ENCODE measurements around the gene FAR2. TPM values are rescaled to one million over a fixed set of nuclear protein-coding genes. Genes with fewer than 3 reads are reported as not detected.
"Not testable (repeated sequence)": the region's sequence is repeated elsewhere in the genome, so short reads cannot be mapped to it uniquely, and the experiment has no call there.

Gene FAR2
- total RNA-seq, 1 donor from 2014 or later = 3.4 TPM

DNA sequence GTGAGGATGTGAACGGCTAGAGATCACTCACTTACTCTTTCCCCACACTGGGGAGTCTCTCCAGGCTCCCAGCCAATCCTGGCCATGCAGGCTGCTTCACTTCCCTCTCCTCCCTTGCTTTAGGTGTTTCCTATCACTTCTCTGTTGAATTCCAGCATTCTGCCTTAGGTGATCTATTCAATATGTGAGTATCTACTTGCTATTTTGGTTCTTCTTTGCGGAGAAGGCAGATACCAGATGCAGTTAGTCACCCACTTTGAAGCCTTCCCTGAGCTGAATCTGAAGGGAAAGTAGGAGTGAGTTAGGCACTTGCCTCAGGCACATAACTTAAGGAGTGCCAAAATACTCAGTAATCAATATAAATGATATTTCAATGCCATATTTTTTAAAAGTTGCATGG is 36.0 kb upstream of the FAR2 start:
- TF ChIP-seq, protein P1, sequence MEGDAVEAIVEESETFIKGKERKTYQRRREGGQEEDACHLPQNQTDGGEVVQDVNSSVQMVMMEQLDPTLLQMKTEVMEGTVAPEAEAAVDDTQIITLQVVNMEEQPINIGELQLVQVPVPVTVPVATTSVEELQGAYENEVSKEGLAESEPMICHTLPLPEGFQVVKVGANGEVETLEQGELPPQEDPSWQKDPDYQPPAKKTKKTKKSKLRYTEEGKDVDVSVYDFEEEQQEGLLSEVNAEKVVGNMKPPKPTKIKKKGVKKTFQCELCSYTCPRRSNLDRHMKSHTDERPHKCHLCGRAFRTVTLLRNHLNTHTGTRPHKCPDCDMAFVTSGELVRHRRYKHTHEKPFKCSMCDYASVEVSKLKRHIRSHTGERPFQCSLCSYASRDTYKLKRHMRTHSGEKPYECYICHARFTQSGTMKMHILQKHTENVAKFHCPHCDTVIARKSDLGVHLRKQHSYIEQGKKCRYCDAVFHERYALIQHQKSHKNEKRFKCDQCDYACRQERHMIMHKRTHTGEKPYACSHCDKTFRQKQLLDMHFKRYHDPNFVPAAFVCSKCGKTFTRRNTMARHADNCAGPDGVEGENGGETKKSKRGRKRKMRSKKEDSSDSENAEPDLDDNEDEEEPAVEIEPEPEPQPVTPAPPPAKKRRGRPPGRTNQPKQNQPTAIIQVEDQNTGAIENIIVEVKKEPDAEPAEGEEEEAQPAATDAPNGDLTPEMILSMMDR (IDR thresholded peaks at IDR 0.05; ENCODE audit: borderline replicate concordance) = no peak

DNA sequence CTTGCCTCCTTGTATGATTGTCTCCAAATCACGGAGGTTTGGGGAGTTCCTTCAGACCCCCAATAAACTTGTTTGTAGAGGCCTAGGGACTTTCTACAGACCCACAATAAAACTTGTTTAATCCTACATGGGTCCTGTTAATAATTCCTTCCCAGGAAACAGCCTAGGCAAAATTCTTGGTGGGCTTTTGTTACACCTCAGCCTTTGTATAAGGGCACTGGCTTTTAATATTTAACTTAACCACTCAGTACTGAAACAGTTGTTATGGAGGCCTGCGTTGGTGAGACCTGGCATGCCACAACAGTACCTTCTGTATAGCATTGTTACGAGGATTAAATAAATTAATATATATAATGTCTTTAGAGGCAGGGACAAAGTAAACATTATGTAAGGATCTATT is 32.7 kb upstream of the FAR2 start:
- DNase-seq = no peak
- Histone ChIP-seq H3K36me3 (no peaks in the 10 kb centered on the region), H3K4me3 (no peak overlapping the region), H3K27me3 (ENCODE audit: low read depth) (no peaks in the 10 kb centered on the region), H3K27ac (replicated peaks) (no peak overlapping the region), H3K4me1 (no peaks in the 10 kb centered on the region), H3K9me3 (replicated peaks) (peaks cover 11% of the 10 kb centered on the region)
- intact Hi-C loops (cut with micrococcal nuclease) = no loop called here
- TF ChIP-seq, protein P1 (IDR thresholded peaks at IDR 0.05; ENCODE audit: borderline replicate concordance) = no peak

More for the DNA sequence above, 36.0 kb upstream of the FAR2 start:
- DNase-seq = no peak
- intact Hi-C loops (cut with micrococcal nuclease) = no loop called here
- Histone ChIP-seq H3K4me1 (no peaks in the 10 kb centered on the region), H3K27me3 (ENCODE audit: low read depth) (no peaks in the 10 kb centered on the region), H3K4me3 (no peak overlapping the region), H3K36me3 (no peaks in the 10 kb centered on the region), H3K27ac (replicated peaks) (no peak overlapping the region), H3K9me3 (replicated peaks) (peaks cover 42% of the 10 kb centered on the region)

DNA sequence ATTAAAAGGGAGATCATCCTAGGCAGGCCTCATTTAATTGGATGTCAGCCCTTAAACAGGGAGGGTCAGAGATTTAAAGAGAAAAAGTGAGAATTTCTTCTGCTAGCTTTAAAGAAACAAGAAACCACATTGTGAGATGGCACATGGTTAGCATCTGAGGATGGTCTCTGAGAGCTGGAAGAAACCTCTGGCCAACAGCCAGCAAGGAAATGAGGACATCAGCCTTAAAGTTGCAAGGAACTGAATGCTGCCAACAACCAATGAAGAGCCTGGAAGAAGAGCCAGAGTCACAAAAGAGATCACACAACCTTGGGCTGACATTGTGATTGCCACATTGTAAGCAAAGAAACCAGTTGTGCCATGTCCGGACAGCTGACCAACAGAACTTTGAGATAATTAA is 17.5 kb upstream of the FAR2 start:
- TF ChIP-seq, protein P1 (IDR thresholded peaks at IDR 0.05; ENCODE audit: borderline replicate concordance) = no peak
- Histone ChIP-seq H3K4me3 (no peak overlapping the region), H3K27me3 (ENCODE audit: low read depth) (no peaks in the 10 kb centered on the region), H3K9me3 (replicated peaks) (no peaks in the 10 kb centered on the region), H3K36me3 (no peaks in the 10 kb centered on the region), H3K27ac (replicated peaks) (no peak overlapping the region), H3K4me1 (no peaks in the 10 kb centered on the region)
- DNase-seq = no peak
- intact Hi-C loops (cut with micrococcal nuclease) = no loop called here

DNA sequence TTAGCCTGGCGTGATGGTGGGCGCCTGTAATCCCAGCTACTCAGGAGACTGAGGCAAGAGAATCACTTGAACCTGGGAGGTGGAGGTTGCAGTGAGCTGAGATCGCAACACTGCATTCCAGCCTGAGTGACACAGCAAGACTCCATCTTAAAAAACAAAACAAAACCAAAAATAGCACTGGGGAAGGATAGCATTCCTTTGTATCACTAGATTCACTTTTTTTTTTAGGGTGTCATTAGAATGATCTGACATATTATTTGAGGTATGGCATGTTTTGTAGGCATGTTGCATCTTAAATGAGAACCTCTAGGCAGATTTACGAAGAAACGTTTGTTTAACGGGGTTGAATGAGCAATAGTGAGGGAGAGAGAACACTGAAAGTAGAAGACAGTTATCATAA is 16.8 kb upstream of the FAR2 start:
- intact Hi-C loops (cut with micrococcal nuclease) = no loop called here
- TF ChIP-seq, protein P1 (IDR thresholded peaks at IDR 0.05; ENCODE audit: borderline replicate concordance) = no peak
- no peaks in the 10 kb centered on the region for H3K4me1 ChIP-seq
- no peak overlapping the region for H3K4me3 ChIP-seq
- no peaks in the 10 kb centered on the region for H3K36me3 ChIP-seq
- H3K27me3 ChIP-seq (ENCODE audit: low read depth) = no peaks in the 10 kb centered on the region
- H3K9me3 ChIP-seq (replicated peaks) = no peaks in the 10 kb centered on the region
- no peak for DNase-seq
- no peak overlapping the region for H3K27ac ChIP-seq (replicated peaks)

DNA sequence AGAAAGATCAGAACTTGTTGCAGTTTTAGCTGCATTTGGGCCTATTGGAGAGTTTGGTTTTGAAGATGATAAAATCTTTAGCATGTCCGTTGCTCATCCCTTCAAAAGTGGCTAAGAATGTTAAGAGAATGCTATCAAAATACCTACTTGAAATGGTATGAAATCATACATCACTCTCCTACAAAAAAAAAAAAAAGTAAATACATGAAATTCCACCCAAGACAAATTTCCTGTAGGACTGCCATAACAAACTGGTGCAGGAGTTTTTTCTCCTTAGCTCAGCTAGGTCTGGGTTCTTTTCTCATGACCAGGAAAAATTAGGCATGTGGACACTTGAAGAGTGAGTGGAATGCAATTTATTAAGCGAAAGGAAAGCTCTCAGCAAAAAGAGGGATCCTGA is 15.9 kb upstream of the FAR2 start:
- Histone ChIP-seq H3K4me3 (no peak overlapping the region), H3K27ac (replicated peaks) (no peak overlapping the region), H3K27me3 (ENCODE audit: low read depth) (no peaks in the 10 kb centered on the region), H3K4me1 (no peaks in the 10 kb centered on the region), H3K36me3 (no peaks in the 10 kb centered on the region), H3K9me3 (replicated peaks) (no peaks in the 10 kb centered on the region)
- TF ChIP-seq, protein P1 (IDR thresholded peaks at IDR 0.05; ENCODE audit: borderline replicate concordance) = no peak
- intact Hi-C loops (cut with micrococcal nuclease) = no loop called here
- DNase-seq = no peak

DNA sequence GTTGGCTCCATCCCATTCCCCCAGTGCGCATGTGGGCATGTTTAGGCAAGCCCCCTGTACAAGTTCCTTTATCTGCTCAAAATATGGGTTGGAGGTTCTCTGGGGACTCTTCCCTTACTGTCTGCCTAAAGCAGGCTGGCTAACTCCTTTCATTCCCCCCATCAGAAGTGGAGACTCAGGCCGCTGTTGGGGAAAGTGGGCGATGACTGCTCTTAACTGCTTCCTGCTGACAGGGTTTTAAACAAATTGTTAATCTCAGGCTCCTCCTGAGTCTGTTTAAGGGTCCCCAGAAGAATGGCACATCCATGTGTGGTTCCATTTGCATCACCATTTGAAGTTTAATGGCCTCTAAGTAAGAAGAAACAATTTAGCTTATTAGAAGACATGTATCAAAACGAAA is 15.4 kb upstream of the FAR2 start:
- Histone ChIP-seq H3K4me1 (no peaks in the 10 kb centered on the region), H3K36me3 (no peaks in the 10 kb centered on the region), H3K4me3 (no peak overlapping the region), H3K9me3 (replicated peaks) (no peaks in the 10 kb centered on the region), H3K27me3 (ENCODE audit: low read depth) (no peaks in the 10 kb centered on the region), H3K27ac (replicated peaks) (no peak overlapping the region)
- TF ChIP-seq, protein P1 (IDR thresholded peaks at IDR 0.05; ENCODE audit: borderline replicate concordance) = no peak
- intact Hi-C loops (cut with micrococcal nuclease) = no loop called here
- DNase-seq = no peak

DNA sequence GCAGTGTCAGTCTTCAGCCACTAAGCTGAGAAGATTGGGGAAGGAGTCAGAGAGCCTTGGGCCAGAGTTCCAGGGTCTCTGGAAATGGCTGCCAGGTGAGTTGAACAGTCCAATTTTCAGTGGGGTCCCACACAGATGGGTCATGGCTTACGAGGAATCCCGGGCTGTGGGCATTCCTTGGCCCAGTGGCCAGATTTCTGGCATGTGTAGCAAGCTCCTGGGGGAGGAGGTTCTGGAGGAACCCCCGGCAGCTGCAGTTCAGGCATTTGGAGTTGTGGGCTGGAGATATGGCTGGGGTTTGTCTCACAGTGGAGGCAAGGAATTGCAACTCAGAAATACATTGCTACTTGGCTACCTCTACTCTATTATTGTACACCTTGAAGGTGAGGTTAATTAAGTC is 10.8 kb upstream of the FAR2 start:
- H3K36me3 ChIP-seq; H3K4me3 ChIP-seq; H3K27ac ChIP-seq (replicated peaks); DNase-seq; H3K27me3 ChIP-seq (ENCODE audit: low read depth); intact Hi-C loops (cut with micrococcal nuclease); H3K4me1 ChIP-seq: not testable (repeated sequence)
- H3K9me3 ChIP-seq (replicated peaks) = peaks cover 15% of the 10 kb centered on the region

DNA sequence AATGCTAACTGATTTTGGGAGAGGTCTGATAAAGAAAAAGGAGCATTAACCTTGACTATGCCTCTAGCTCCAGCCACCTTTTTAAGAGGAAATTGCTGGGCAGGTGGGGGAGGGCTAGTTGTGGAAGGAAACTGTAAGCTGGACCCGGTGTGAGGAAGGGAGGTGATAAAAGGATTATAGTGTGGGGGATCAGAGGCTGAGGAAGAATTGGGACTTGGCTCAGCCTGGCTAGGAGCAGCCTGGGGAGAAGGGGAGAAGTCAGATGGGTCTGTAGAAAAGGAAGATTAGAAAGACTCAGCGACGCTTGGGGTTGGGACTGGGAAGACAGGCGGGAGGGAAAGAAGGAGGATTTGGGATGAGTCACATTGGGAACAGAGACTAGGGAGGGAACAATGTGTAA is 10.2 kb upstream of the FAR2 start:
- H3K27ac ChIP-seq (replicated peaks); intact Hi-C loops (cut with micrococcal nuclease); H3K36me3 ChIP-seq: not testable (repeated sequence)

More for the DNA sequence above, 10.2 kb upstream of the FAR2 start:
- peaks cover 15% of the 10 kb centered on the region for H3K9me3 ChIP-seq (replicated peaks)
- H3K27me3 ChIP-seq (ENCODE audit: low read depth); DNase-seq; H3K4me3 ChIP-seq; H3K4me1 ChIP-seq: not testable (repeated sequence)

All from left ventricle myocardium inferior (tissue), 1 donor.